ENCODE data around the gene ILRUN.

DNA sequence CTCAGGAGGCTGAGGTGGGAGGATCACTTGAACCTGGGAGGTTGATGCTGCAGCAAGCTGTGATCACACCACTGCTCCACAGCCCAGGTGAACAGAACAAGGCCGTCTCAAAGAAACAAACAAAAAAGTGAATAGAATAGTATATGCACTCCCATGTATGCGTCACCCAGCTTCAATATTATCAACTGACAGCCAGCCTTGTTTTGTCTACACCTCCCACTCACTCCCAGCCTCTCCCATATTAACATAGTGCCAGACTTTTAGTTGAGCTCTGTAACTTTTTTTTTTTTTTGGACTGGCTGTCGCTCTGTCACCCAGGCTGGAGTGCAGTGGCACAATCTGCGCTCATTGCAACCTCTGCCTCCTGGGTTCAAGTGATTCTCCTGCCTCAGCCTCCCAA is 18.1 kb upstream of the ILRUN start:
- TF ChIP-seq, protein P1, sequence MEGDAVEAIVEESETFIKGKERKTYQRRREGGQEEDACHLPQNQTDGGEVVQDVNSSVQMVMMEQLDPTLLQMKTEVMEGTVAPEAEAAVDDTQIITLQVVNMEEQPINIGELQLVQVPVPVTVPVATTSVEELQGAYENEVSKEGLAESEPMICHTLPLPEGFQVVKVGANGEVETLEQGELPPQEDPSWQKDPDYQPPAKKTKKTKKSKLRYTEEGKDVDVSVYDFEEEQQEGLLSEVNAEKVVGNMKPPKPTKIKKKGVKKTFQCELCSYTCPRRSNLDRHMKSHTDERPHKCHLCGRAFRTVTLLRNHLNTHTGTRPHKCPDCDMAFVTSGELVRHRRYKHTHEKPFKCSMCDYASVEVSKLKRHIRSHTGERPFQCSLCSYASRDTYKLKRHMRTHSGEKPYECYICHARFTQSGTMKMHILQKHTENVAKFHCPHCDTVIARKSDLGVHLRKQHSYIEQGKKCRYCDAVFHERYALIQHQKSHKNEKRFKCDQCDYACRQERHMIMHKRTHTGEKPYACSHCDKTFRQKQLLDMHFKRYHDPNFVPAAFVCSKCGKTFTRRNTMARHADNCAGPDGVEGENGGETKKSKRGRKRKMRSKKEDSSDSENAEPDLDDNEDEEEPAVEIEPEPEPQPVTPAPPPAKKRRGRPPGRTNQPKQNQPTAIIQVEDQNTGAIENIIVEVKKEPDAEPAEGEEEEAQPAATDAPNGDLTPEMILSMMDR (conservative IDR thresholded peaks at IDR 0.05; ENCODE audit: low read length) = no peak
- no peak for TF ChIP-seq EZH2phosphoT487 (IDR thresholded peaks at IDR 0.05; ENCODE audit: borderline replicate concordance, low read depth, low read length)
